Stimulated activated CD4-positive, alpha-beta T cell treated with anti-CD3 and anti-CD28 coated beads, TNF-alpha, amount 100 ng/mL, for 24 hours (primary cell): ENCODE measurements around the gene LDHAL6B.

Experiments
- DNase-seq, 3 experiments: peaks; one replicate each; pipeline ENCODE4 v3.0.0-alpha.2; 2020; ENCODE audit warnings: low read depth in 3 of 3

LDHAL6B gene

GRCh38 chr15:59251001-59251845 is 44.6 kb downstream of the LDHAL6B start:
- no peak for DNase-seq

- DNase-seq, result no peak
Measured at GRCh38 chr15:59252137-59252536, 45.5 kb downstream of the LDHAL6B start.

GRCh38 chr15:59255680-59256336 is 49.2 kb downstream of the LDHAL6B start:
- peak; percentile 4 to 16 (median 6) for DNase-seq

- DNase-seq, result no peak
Measured at GRCh38 chr15:59256482-59256881, 49.8 kb downstream of the LDHAL6B start.

- DNase-seq, result no peak
Measured at GRCh38 chr15:59257140-59257539, 50.5 kb downstream of the LDHAL6B start.
